MM.1S (cell line): ENCODE data around the gene SOBP.

ENCODE experiments used
- DNase-seq: peaks from one replicate; pipeline ENCODE4 v3.0.0-alpha.2; 2015
- H2AFZ ChIP-seq: fragments of 300-600 bp; sonication (generic); 2 replicates; pipeline ENCODE4 v1.6.0; 2016; ENCODE audit warnings: antibody characterized with exemption, low read length
- H3F3A ChIP-seq: fragments of 300-600 bp; sonication (generic); 2 replicates; pipeline ENCODE4 v1.6.1; 2016; ENCODE audit warnings: mild to moderate bottlenecking, antibody characterized with exemption, low read length, moderate library complexity, mixed read lengths; ENCODE audit not compliant: insufficient read depth
- H3K27ac ChIP-seq: fragments of 300-600 bp; sonication (generic); 2 replicates; pipeline ENCODE4 v1.5.1; 2016; ENCODE audit warnings: mild to moderate bottlenecking, low read length
- H3K27me3 ChIP-seq: fragments of 300-600 bp; sonication (generic); replicated peaks from 2 replicates; pipeline ENCODE4 v1.6.0; 2016; ENCODE audit warnings: low read length; ENCODE audit not compliant: insufficient read depth
- H3K36me3 ChIP-seq: fragments of 300-600 bp; sonication (generic); replicated peaks from 2 replicates; pipeline ENCODE4 v1.6.1; 2016; ENCODE audit warnings: mild to moderate bottlenecking, low read length, mixed read lengths; ENCODE audit not compliant: insufficient read depth
- H3K4me1 ChIP-seq: fragments of 300-600 bp; sonication (generic); 2 replicates; pipeline ENCODE4 v1.6.1; 2016; ENCODE audit warnings: low read length, mixed read lengths
- H3K4me2 ChIP-seq: fragments of 300-600 bp; sonication (generic); 2 replicates; pipeline ENCODE4 v1.6.0; 2016; ENCODE audit warnings: low read depth, low read length
- H3K4me3 ChIP-seq: fragments of 300-600 bp; sonication (generic); 2 replicates; pipeline ENCODE4 v1.5.1; 2016; ENCODE audit warnings: low read length, mixed read lengths
- H3K79me2 ChIP-seq: fragments of 300-600 bp; sonication (generic); 2 replicates; pipeline ENCODE4 v1.6.1; 2016; ENCODE audit warnings: mixed run types, low read length, mixed read lengths
- H3K9ac ChIP-seq: fragments of 300-600 bp; sonication (generic); 2 replicates; pipeline ENCODE4 v1.6.1; 2016; ENCODE audit warnings: low read length, mixed read lengths
- H3K9me2 ChIP-seq: fragments of 300-600 bp; sonication (generic); replicated peaks from 2 replicates; pipeline ENCODE4 v1.6.1; 2016; ENCODE audit warnings: mild to moderate bottlenecking, low read length, mixed read lengths; ENCODE audit not compliant: insufficient read depth
- H3K9me3 ChIP-seq: fragments of 300-600 bp; sonication (generic); replicated peaks from 2 replicates; pipeline ENCODE4 v1.6.1; 2016; ENCODE audit warnings: mild to moderate bottlenecking, low read length, mixed read lengths; ENCODE audit not compliant: insufficient read depth
- H4K20me1 ChIP-seq: fragments of 300-600 bp; sonication (generic); 2 replicates; pipeline ENCODE4 v1.6.1; 2016; ENCODE audit warnings: mild to moderate bottlenecking, low read length, moderate library complexity, mixed read lengths; ENCODE audit not compliant: insufficient read depth
- CTCF ChIP-seq: fragments of 300-600 bp; sonication (generic); IDR thresholded peaks from 2 replicates; pipeline ENCODE4 v1.5.1; 2016; ENCODE audit warnings: antibody characterized with exemption, low read length, mixed read lengths
- EZH2 ChIP-seq: fragments of 300-600 bp; sonication (generic); optimal IDR thresholded peaks from 2 replicates; pipeline ENCODE3; 2017; ENCODE audit warnings: low read depth, mild to moderate bottlenecking, antibody characterized with exemption, low read length, mixed read lengths
- EZH2phosphoT487 ChIP-seq: fragments of 300-600 bp; sonication (generic); IDR thresholded peaks from 2 replicates; pipeline ENCODE4 v1.6.1; 2018; ENCODE audit warnings: antibody characterized with exemption, low read length

Gene SOBP

GRCh38 chr6:107666084-107666980 lies 176.4 kb downstream of the SOBP start:
- Histone ChIP-seq H3K4me2 (no peak overlapping the region), H3F3A (no peaks in the 10 kb centered on the region), H3K36me3 (no peaks in the 10 kb centered on the region), H3K27ac (no peak overlapping the region), H4K20me1 (no peaks in the 10 kb centered on the region), H3K4me1 (peaks cover 14% of the 10 kb centered on the region), H3K4me3 (no peak overlapping the region), H2AFZ (no peak overlapping the region), H3K9ac (no peak overlapping the region), H3K9me3 (no peaks in the 10 kb centered on the region), H3K9me2 (no peaks in the 10 kb centered on the region), H3K27me3 (no peaks in the 10 kb centered on the region), H3K79me2 (no peaks in the 10 kb centered on the region)
- DNase-seq: no peak
- TF ChIP-seq EZH2phosphoT487 (no peak), CTCF (no peak), EZH2 (no peak)

GRCh38 chr6:107666981-107667601 lies 177.2 kb downstream of the SOBP start:
- Histone ChIP-seq H3K4me2 (no peak overlapping the region), H2AFZ (no peak overlapping the region)

GRCh38 chr6:107667790-107668189 lies 177.9 kb downstream of the SOBP start:
- Histone ChIP-seq H3K4me3 (no peak overlapping the region), H3K79me2 (no peaks in the 10 kb centered on the region), H4K20me1 (no peaks in the 10 kb centered on the region), H3K4me1 (peaks cover 22% of the 10 kb centered on the region), H3K9ac (no peak overlapping the region), H3K9me2 (no peaks in the 10 kb centered on the region), H2AFZ (no peak overlapping the region), H3K9me3 (no peaks in the 10 kb centered on the region), H3K4me2 (no peak overlapping the region), H3K36me3 (no peaks in the 10 kb centered on the region), H3K27me3 (no peaks in the 10 kb centered on the region), H3K27ac (no peak overlapping the region), H3F3A (no peaks in the 10 kb centered on the region)
- TF ChIP-seq EZH2phosphoT487 (no peak), CTCF (no peak), EZH2 (no peak)
- DNase-seq: no peak

More at GRCh38 chr6:107666981-107667601, 177.2 kb downstream of the SOBP start:
- no peak for TF ChIP-seq EZH2
- no peak for TF ChIP-seq CTCF
- TF ChIP-seq EZH2phosphoT487: no peak
- Histone ChIP-seq H3K4me3 (no peak overlapping the region), H3K27ac (no peak overlapping the region), H3K79me2 (no peaks in the 10 kb centered on the region), H3K9ac (no peak overlapping the region), H3K9me2 (no peaks in the 10 kb centered on the region), H4K20me1 (no peaks in the 10 kb centered on the region), H3K36me3 (no peaks in the 10 kb centered on the region), H3K9me3 (no peaks in the 10 kb centered on the region), H3K27me3 (no peaks in the 10 kb centered on the region), H3F3A (no peaks in the 10 kb centered on the region), H3K4me1 (peaks cover 21% of the 10 kb centered on the region)
- DNase-seq: no peak
